SU-DHL-6 (cell line): ENCODE results near the gene NAA40.

Experiments
- H2AFZ ChIP-seq: fragments of 200-600 bp; sonication (generic); 2 replicates; pipeline ENCODE4 v1.6.1; 2014; ENCODE audit warnings: low read depth, mild to moderate bottlenecking, moderate library complexity, mixed read lengths, antibody characterized with exemption, low read length; ENCODE audit not compliant: severe bottlenecking
- H3F3A ChIP-seq: fragments of 200-600 bp; shearing (Covaris generic); 2 replicates; pipeline ENCODE4 v1.6.0; 2016; ENCODE audit warnings: antibody characterized with exemption, mild to moderate bottlenecking; ENCODE audit not compliant: insufficient read depth
- H3K27ac ChIP-seq: fragments of 200-600 bp; sonication (generic); 2 replicates; pipeline ENCODE4 v1.5.1; 2016; ENCODE audit warnings: low read depth, mild to moderate bottlenecking, low read length, moderate library complexity, mixed read lengths
- H3K27me3 ChIP-seq: fragments of 200-600 bp; sonication (generic), shearing (Covaris generic); 2 replicates; pipeline ENCODE4 v1.6.0; 2014; ENCODE audit warnings: mild to moderate bottlenecking, low read length
- H3K36me3 ChIP-seq: fragments of 200-600 bp; sonication (generic); 2 replicates; pipeline ENCODE4 v1.6.1; 2014; ENCODE audit warnings: mild to moderate bottlenecking, low read length, mixed read lengths
- H3K4me2 ChIP-seq: fragments of 300-600, 200-600 bp; shearing (Covaris generic), sonication (generic); 2 replicates; pipeline ENCODE4 v1.6.0; 2014; ENCODE audit warnings: low read length, low read depth, mild to moderate bottlenecking; ENCODE audit not compliant: poor library complexity, severe bottlenecking
- H3K4me3 ChIP-seq: fragments of 200-600 bp; sonication (generic); 2 replicates; pipeline ENCODE4 v1.5.1; 2014; ENCODE audit warnings: antibody characterized with exemption, low read length, mild to moderate bottlenecking, mixed read lengths; ENCODE audit not compliant: insufficient read depth, poor library complexity, severe bottlenecking
- H3K79me2 ChIP-seq: fragments of 200-600 bp; sonication (generic); 2 replicates; pipeline ENCODE4 v1.6.1; 2014; ENCODE audit warnings: mild to moderate bottlenecking, low read length, moderate library complexity; ENCODE audit not compliant: insufficient read depth
- H3K9ac ChIP-seq: fragments of 200-600 bp; sonication (generic); 2 replicates; pipeline ENCODE4 v1.7.0; 2014; ENCODE audit warnings: mild to moderate bottlenecking, low read length
- H3K9me2 ChIP-seq: fragments of 200-600 bp; sonication (generic); replicated peaks from 2 replicates; pipeline ENCODE4 v1.6.1; 2014; ENCODE audit warnings: low read length; ENCODE audit not compliant: insufficient read depth
- H3K9me3 ChIP-seq: fragments of 200-600 bp; sonication (generic); 2 replicates; pipeline ENCODE4 v1.6.1; 2014; ENCODE audit warnings: low read length, mixed read lengths; ENCODE audit not compliant: insufficient read depth
- H4K20me1 ChIP-seq: fragments of 200-600 bp; sonication (generic); 2 replicates; pipeline ENCODE4 v1.6.1; 2014; ENCODE audit warnings: low read depth, mild to moderate bottlenecking, antibody characterized with exemption, low read length, moderate library complexity, mixed read lengths
- EZH2phosphoT487 ChIP-seq: fragments of 200-600 bp; sonication (generic), shearing (Covaris generic); conservative IDR thresholded peaks from 2 replicates; pipeline ENCODE4 v1.6.1; 2018; ENCODE audit warnings: mild to moderate bottlenecking, antibody characterized with exemption, low read length, moderate library complexity, mixed read lengths
- TF ChIP-seq, protein P1 (sequence below): fragments of 200-600 bp; sonication (generic); IDR thresholded peaks from one replicate; pipeline ENCODE4 v1.5.1; 2017; ENCODE audit warnings: antibody characterized with exemption, mild to moderate bottlenecking, low read length, moderate library complexity; ENCODE audit not compliant: insufficient read depth, poor library complexity, severe bottlenecking

The NAA40 gene

DNA sequence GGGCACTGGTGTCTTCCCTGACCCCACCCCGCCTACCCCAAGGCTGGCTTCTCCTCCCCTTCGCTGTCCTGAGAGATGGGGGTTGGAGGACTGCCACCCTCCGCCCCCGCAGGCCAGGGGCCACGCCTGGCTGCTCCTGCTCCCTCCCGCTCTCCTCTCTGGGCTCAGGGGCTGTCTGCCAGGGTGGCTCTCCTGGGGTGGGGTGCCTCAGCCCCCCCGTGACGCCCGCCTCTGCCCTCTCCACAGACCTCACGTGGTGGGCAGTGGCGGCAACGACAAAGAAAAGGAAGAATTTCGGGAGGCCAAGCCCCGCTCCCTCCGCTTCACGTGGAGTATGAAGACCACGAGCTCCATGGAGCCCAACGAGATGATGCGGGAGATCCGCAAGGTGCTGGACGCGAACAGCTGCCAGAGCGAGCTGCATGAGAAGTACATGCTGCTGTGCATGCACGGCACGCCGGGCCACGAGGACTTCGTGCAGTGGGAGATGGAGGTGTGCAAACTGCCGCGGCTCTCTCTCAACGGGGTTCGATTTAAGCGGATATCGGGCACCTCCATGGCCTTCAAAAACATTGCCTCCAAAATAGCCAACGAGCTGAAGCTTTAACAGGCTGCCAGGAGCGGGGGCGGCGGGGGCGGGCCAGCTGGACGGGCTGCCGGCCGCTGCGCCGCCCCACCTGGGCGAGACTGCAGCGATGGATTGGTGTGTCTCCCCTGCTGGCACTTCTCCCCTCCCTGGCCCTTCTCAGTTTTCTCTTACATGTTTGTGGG is 30.0 kb upstream of the NAA40 start:
- TF ChIP-seq, protein P1, sequence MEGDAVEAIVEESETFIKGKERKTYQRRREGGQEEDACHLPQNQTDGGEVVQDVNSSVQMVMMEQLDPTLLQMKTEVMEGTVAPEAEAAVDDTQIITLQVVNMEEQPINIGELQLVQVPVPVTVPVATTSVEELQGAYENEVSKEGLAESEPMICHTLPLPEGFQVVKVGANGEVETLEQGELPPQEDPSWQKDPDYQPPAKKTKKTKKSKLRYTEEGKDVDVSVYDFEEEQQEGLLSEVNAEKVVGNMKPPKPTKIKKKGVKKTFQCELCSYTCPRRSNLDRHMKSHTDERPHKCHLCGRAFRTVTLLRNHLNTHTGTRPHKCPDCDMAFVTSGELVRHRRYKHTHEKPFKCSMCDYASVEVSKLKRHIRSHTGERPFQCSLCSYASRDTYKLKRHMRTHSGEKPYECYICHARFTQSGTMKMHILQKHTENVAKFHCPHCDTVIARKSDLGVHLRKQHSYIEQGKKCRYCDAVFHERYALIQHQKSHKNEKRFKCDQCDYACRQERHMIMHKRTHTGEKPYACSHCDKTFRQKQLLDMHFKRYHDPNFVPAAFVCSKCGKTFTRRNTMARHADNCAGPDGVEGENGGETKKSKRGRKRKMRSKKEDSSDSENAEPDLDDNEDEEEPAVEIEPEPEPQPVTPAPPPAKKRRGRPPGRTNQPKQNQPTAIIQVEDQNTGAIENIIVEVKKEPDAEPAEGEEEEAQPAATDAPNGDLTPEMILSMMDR = no peak
- TF ChIP-seq EZH2phosphoT487 = no peak
- Histone ChIP-seq H3K4me3 (no peak overlapping the region), H3K9ac (no peak overlapping the region), H2AFZ (no peak overlapping the region), H3K9me2 (no peaks in the 10 kb centered on the region), H4K20me1 (no peaks in the 10 kb centered on the region), H3K27me3 (no peaks in the 10 kb centered on the region), H3K9me3 (no peaks in the 10 kb centered on the region), H3K79me2 (no peaks in the 10 kb centered on the region), H3K4me2 (no peak overlapping the region), H3K36me3 (no peaks in the 10 kb centered on the region), H3K27ac (no peak overlapping the region), H3F3A (peaks cover 4% of the 10 kb centered on the region; the same call in 1 of the 2 replicates)

DNA sequence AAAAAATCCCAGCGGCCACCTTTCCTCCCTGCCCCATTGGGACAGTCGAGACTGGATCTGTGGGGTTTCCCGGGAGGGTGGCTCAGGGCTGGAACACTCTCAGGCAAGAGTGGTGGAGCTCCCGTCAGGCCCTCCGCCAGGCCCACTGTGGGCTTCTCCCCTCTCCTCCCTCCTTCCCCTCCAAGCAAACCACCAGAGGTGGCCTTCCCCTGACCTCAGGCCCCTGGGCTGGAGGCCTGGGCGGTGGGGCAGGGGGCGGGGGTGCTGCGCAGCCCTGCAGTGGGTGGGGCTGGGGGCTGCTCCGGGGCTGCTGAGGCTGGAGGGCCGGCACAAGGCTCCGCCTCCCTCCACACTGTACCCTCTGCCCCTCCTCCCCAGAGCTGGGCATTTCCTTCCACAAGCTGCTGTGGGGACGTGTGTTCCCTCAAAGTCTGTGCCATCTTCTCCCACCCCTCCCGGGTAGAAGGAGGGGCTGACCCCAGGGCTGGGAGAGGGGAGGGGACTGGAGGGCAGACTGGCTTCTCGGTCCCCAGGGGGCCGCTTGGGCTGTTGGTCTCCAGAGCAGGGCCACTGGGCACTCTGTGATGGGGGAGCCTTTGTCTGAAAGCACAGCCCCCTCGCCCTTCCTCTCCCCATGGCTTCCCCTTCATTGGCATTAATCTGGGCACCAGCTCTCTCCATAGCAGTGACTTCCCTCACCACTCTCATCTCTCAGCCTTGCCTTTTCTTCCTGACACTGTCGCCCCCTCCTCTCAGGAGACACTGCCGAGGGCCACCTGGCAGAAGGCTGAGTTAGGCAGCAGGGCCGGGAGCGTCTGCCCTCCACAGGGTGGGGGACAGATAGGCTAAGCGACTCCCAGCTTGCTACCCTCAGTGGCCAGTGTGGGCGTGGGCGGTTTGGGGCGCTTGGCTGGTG is 29.0 kb upstream of the NAA40 start:
- H3K36me3 ChIP-seq = no peaks in the 10 kb centered on the region
- H3K9me3 ChIP-seq = no peaks in the 10 kb centered on the region
- H4K20me1 ChIP-seq = no peaks in the 10 kb centered on the region
- no peaks in the 10 kb centered on the region for H3K27me3 ChIP-seq
- H3K79me2 ChIP-seq = no peaks in the 10 kb centered on the region
- TF ChIP-seq EZH2phosphoT487 = no peak
- TF ChIP-seq, protein P1 = no peak
- no peak overlapping the region for H3K27ac ChIP-seq
- H3K4me3 ChIP-seq = no peak overlapping the region
- H3F3A ChIP-seq = peaks cover 4% of the 10 kb centered on the region; the same call in 1 of the 2 replicates
- no peak overlapping the region for H3K9ac ChIP-seq
- no peaks in the 10 kb centered on the region for H3K9me2 ChIP-seq
- no peak overlapping the region for H2AFZ ChIP-seq
- no peak overlapping the region for H3K4me2 ChIP-seq

DNA sequence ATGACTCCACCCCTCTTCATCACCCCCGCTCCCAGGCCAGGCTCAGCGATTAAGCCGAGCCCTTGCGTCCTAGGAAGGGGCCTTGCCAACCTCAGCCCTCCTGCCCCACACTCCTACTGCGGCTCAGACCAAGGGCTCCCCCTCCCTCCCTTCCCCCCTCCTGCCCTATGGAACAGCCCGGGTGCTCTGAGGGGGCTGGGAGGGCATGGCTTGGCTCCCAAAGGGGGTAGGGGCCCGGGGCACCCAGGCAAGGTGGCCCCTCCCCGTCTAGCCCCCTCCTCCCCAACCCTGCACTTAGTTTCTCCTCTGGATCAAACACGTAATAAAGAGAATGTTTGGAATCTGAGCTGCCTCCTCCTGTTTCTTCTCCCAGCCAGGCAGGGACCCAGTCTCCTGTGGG is 28.1 kb upstream of the NAA40 start:
- Histone ChIP-seq H3K27ac (no peak overlapping the region), H4K20me1 (no peaks in the 10 kb centered on the region), H2AFZ (no peak overlapping the region), H3K27me3 (no peaks in the 10 kb centered on the region), H3K4me3 (no peak overlapping the region), H3F3A (peaks cover 4% of the 10 kb centered on the region; the same call in 1 of the 2 replicates), H3K9me3 (no peaks in the 10 kb centered on the region), H3K9me2 (no peaks in the 10 kb centered on the region), H3K9ac (no peak overlapping the region), H3K79me2 (no peaks in the 10 kb centered on the region), H3K4me2 (no peak overlapping the region), H3K36me3 (no peaks in the 10 kb centered on the region)
- TF ChIP-seq, protein P1 = no peak
- no peak for TF ChIP-seq EZH2phosphoT487
